Esophagus muscularis mucosa (tissue), 4 donors: ENCODE results near the gene TBC1D5. TPM values are rescaled to one million over a fixed set of nuclear protein-coding genes. Genes with fewer than 3 reads are reported as not detected.

Experiments
- DNase-seq: peaks from one replicate; pipeline ENCODE4 v3.0.0-alpha.2; 2017; ENCODE audit errors: extremely low spot score
- H3K27ac ChIP-seq, 4 donors: fragments of 200-600 bp; sonication (generic); replicated peaks in 1 of 4; 1 replicate in 3 of 4; 2 replicates in 1 of 4; pipeline ENCODE4 v1.5.1; 2016 to 2019; ENCODE audit warnings: mild to moderate bottlenecking in 1 of 4
- H3K27me3 ChIP-seq, 4 donors: fragments of 200-600 bp; sonication (generic); one replicate each; pipeline versions ENCODE4 v1.5.1 to v1.6.0; 2016 to 2019
- H3K36me3 ChIP-seq, 4 donors: fragments of 200-600 bp; sonication (generic); one replicate each; pipeline ENCODE4 v1.5.1; 2016 to 2019
- H3K4me1 ChIP-seq, 4 donors: fragments of 200-600 bp; sonication (generic); one replicate each; pipeline ENCODE4 v1.5.1; 2016 to 2019
- H3K4me3 ChIP-seq, 4 donors: fragments of 200-600 bp; sonication (generic); 1 replicate in 2 of 4; 2 replicates in 2 of 4; pipeline ENCODE4 v1.5.1; 2016 to 2019; ENCODE audit warnings: mild to moderate bottlenecking in 4 of 4, moderate library complexity in 1 of 4
- H3K9me3 ChIP-seq, 4 donors: fragments of 200-600 bp; sonication (generic); 1 replicate in 3 of 4; 2 replicates in 1 of 4; pipeline ENCODE4 v1.5.1; 2016 to 2019
- EP300 ChIP-seq: sonication (generic); formaldehyde crosslinking; IDR thresholded peaks from one replicate; pipeline ENCODE4 v1.6.1; 2017; ENCODE audit warnings: antibody characterized with exemption
- POLR2A ChIP-seq: fragments of 450-650 bp; IDR thresholded peaks from one replicate; pipeline ENCODE4 v1.6.1; 2017; ENCODE audit warnings: antibody characterized with exemption, moderate library complexity, mild to moderate bottlenecking, low read depth
- POLR2AphosphoS5 ChIP-seq, 2 donors: sonication (generic); formaldehyde crosslinking; IDR thresholded peaks; one replicate each; pipeline ENCODE4 v1.6.1; 2017; ENCODE audit warnings: antibody characterized with exemption in 2 of 2
- WGBS: methylation state at CpG from one replicate; pipeline ENCODE4 v1.1.5; 2018; 5-methylcytosine and 5-hydroxymethylcytosine counted together
- intact Hi-C: fragments of 100-400 bp; cut with DNase I; formaldehyde crosslinking; loops from one replicate; pipeline ENCODE4 v1.15.1; 2023
- total RNA-seq, 4 donors: library from RNA; depleted of rRNA; stranded (reverse); fragments of >200 nt; gene quantifications; one replicate each; pipeline versions ENCODE4 v1.1.0 to v1.2.1, GENCODE V29; 2016
- TF ChIP-seq, protein P1 (sequence below), 3 experiments: fragments of 200-600 bp in 2 of 3; fragments of 450-650 bp in 1 of 3; sonication (generic) in 2 of 3; IDR thresholded peaks; one replicate each; pipeline ENCODE4 v1.5.1; 2017 to 2019; ENCODE audit warnings: antibody characterized with exemption in 3 of 3, mild to moderate bottlenecking in 2 of 3, moderate library complexity in 1 of 3

The TBC1D5 gene
- total RNA-seq, 4 donors from 2014 or later: 54.0 to 83.1 (median 63.6) TPM

DNA sequence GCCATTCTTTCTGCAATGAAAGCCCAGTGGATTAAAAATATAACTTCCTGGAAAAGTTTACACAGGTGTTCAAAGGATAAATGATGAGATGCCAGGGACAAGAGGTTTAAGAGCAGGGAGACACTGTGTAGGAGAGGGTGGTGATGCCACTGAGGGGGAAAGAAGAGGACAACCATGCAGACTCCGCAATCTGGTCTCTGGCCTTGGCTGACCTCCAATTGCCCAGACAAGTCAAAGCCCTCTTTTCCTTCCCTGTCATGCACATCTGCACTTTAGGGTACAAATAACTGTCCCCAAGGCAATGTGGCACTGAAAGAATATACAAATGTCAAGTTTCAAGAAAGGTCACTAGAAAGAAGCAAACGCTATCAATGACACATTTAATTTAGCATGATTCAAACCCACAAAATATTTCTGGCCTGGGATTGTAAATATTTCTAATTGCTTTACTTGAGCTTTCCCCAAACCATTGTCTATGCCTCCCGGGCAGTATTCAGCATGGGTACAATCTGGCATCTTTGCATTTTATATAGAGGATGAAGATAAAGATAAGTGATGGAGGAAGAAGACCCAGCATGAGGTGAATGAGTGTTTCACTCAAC, 538.3 kb downstream of the TBC1D5 start:
- Histone ChIP-seq H3K27ac (no peak overlapping the region), H3K4me3 (no peak overlapping the region), H3K27me3 (no peaks in the 10 kb centered on the region), H3K4me1 (peaks cover 0 to 14% (median 6%) of the 10 kb centered on the region in 4 donors), H3K9me3 (peaks cover 3 to 14% (median 8%) of the 10 kb centered on the region in 4 donors), H3K36me3 (peaks cover 0 to 18% (median 7%) of the 10 kb centered on the region in 4 donors)
- intact Hi-C loops: no loop called here
- no peak for DNase-seq
- 62% methylated on average over 3 of the region's 3 CpGs for WGBS
- no peak for TF ChIP-seq EP300
- no peak for TF ChIP-seq POLR2A
- TF ChIP-seq POLR2AphosphoS5 (IDR thresholded peaks at IDR 0.05): no peak
- TF ChIP-seq, protein P1, sequence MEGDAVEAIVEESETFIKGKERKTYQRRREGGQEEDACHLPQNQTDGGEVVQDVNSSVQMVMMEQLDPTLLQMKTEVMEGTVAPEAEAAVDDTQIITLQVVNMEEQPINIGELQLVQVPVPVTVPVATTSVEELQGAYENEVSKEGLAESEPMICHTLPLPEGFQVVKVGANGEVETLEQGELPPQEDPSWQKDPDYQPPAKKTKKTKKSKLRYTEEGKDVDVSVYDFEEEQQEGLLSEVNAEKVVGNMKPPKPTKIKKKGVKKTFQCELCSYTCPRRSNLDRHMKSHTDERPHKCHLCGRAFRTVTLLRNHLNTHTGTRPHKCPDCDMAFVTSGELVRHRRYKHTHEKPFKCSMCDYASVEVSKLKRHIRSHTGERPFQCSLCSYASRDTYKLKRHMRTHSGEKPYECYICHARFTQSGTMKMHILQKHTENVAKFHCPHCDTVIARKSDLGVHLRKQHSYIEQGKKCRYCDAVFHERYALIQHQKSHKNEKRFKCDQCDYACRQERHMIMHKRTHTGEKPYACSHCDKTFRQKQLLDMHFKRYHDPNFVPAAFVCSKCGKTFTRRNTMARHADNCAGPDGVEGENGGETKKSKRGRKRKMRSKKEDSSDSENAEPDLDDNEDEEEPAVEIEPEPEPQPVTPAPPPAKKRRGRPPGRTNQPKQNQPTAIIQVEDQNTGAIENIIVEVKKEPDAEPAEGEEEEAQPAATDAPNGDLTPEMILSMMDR (IDR thresholded peaks at IDR 0.05): no peak

GRCh38 chr3:17201538-17201937, 540.9 kb downstream of the TBC1D5 start:
- Histone ChIP-seq H3K36me3 (peaks cover 0 to 18% (median 7%) of the 10 kb centered on the region in 4 donors), H3K27ac (no peak overlapping the region), H3K4me1 (peaks cover 0 to 1% (median under 1%) of the 10 kb centered on the region in 4 donors), H3K9me3 (peaks cover 3 to 14% (median 8%) of the 10 kb centered on the region in 4 donors), H3K27me3 (no peaks in the 10 kb centered on the region), H3K4me3 (no peak overlapping the region)
- DNase-seq: no peak
- WGBS: 96% methylated on average over 2 of the region's 2 CpGs
- intact Hi-C loops: no loop called here
- TF ChIP-seq POLR2AphosphoS5 (IDR thresholded peaks at IDR 0.05): no peak
- no peak for TF ChIP-seq EP300
- TF ChIP-seq, protein P1 (IDR thresholded peaks at IDR 0.05): no peak
- TF ChIP-seq POLR2A: no peak

DNA sequence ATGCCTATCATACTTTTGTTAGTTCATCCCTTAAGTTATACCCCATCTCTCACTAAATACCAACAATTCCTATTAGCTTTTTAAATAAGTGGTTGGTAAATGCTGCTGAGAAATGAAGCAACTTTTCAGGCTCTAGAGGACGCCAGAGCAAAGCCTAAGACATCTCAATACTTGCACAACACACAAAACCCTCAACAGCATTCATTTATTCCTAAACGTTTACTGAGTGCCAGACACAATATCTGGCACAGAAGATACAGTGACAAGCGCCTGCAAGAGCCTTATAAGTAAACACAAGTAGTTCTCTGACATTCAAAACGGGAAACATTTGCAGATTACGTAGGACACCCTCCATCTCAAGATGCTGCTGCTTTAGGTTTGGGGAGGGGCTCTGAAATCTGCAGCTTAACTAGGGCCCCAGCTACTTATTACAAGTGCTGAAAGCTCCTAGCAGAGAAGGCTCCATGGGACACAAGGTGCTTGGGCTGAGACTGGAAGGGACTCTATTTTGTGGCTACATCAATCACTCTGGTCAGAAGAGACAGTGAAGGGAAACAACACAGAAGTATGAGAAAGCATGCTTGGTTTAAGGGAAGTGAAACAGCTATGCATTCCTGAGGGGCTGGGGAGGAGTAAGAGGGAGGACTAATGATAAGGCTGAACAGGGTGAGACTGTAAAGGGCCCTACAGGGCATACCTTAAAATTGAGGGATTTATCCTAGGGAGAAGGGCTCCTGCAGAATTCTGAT, 546.4 kb downstream of the TBC1D5 start:
- Histone ChIP-seq H3K4me1 (peaks cover 0 to 17% (median 15%) of the 10 kb centered on the region in 4 donors), H3K4me3 (no peak overlapping the region), H3K27me3 (no peaks in the 10 kb centered on the region), H3K27ac (no peak overlapping the region), H3K9me3 (no peaks in the 10 kb centered on the region), H3K36me3 (no peaks in the 10 kb centered on the region)
- intact Hi-C loops: no loop called here
- no peak for DNase-seq
- no peak for TF ChIP-seq EP300
- TF ChIP-seq, protein P1 (IDR thresholded peaks at IDR 0.05): no peak
- TF ChIP-seq POLR2AphosphoS5 (IDR thresholded peaks at IDR 0.05): no peak
- TF ChIP-seq POLR2A: no peak
- WGBS: 25% methylated on average over 5 of the region's 5 CpGs

DNA sequence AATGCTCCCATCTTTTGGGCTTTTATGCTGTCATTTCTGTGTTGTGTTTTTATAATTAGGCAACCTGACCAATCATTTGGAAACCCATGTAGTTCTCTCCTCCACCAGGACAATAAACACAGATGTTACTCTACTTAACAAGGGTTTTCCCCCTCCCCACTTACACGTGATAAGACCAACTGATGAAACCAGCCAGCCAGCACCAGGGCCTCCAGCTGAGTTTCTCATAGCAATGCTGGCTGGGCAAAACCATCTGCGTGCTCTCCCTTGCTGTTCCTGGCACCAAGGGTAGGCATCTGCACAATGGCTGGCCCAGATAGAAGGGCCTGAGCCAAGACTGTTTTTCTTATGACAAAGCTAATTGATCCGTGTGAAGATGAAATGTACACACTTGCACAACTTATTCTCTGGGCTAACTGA, 547.2 kb downstream of the TBC1D5 start:
- intact Hi-C loops: no loop called here
- Histone ChIP-seq H3K9me3 (no peaks in the 10 kb centered on the region), H3K4me1 (peaks cover 0 to 17% (median 15%) of the 10 kb centered on the region in 4 donors), H3K36me3 (no peaks in the 10 kb centered on the region), H3K27ac (no peak overlapping the region), H3K4me3 (no peak overlapping the region), H3K27me3 (no peaks in the 10 kb centered on the region)
- TF ChIP-seq EP300 (no peak), POLR2AphosphoS5 (IDR thresholded peaks at IDR 0.05) (no peak), POLR2A (no peak)
- TF ChIP-seq, protein P1 (IDR thresholded peaks at IDR 0.05): no peak
- DNase-seq: no peak
- 49% methylated on average over 3 of the region's 3 CpGs for WGBS
